NK-92 (cell line): Measurements from ENCODE around the gene TLE2.

Source experiments
- DNase-seq: peaks from one replicate; lab custom pipeline; 2025; ENCODE audit not compliant: unreplicated experiment; lab: John Stamatoyannopoulos, UW

The TLE2 gene

GRCh38 chr19:2962018-2962670 is 66.9 kb downstream of the TLE2 start:
- no peak for DNase-seq

GRCh38 chr19:2960120-2960519 is 69.0 kb downstream of the TLE2 start:
- no peak for DNase-seq

- DNase-seq: no peak
These were observed 71.9 kb downstream of the TLE2 start for GRCh38 chr19:2957160-2957559.

GRCh38 chr19:2952953-2953481 is 76.1 kb downstream of the TLE2 start:
- no peak for DNase-seq

GRCh38 chr19:2950286-2951124 is 78.6 kb downstream of the TLE2 start:
- peak; percentile 96 for DNase-seq

- no peak for DNase-seq
These were observed 79.2 kb downstream of the TLE2 start for GRCh38 chr19:2949939-2950285.
